Measurements from ENCODE around the gene STX11. TPM values are rescaled to one million over a fixed set of nuclear protein-coding genes. Genes with fewer than 3 reads are reported as not detected.

STX11 gene
- total RNA-seq, 1 donor from 2014 or later: 0.75 TPM

DNA sequence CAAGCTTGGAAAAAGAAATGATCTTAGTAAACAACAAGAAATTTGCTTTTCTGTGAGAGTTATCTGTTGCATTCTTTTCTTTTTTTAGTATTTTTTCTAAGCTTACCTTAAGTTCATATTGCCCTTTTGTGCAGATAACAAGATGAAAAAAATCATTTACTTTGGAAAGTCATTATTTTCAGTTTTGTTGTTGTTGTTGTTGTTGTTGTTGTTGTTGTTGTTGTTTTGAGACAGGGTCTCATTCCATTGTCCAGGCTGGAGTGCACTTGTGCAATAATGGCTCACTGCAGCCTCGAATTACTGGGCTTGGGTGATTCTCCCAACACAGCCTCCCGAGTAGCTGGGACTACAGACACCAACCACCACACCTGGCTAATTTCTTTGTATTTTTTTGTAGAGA is 8.8 kb upstream of the STX11 start:
- DNase-seq (ENCODE audit: low read depth): no peak

DNA sequence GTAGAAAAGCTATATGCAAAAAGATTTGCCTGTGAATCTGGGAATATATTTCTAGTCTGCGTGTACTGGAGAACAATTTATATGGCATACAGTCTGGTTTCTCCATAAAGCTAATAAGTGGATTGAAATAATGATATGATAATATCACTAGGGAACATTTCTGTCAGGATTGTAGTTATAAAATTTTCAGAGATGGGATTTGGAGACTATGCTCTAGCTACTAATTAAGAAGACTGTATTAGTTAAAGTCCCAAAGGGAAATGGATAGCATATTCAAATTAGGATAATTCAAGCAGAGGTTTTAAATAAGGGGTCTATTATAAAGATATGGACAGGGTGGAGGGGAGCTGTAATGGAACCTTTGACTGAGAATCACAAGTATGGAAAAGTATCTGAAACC is 7.2 kb upstream of the STX11 start:
- no peak for DNase-seq (ENCODE audit: low read depth)

DNA sequence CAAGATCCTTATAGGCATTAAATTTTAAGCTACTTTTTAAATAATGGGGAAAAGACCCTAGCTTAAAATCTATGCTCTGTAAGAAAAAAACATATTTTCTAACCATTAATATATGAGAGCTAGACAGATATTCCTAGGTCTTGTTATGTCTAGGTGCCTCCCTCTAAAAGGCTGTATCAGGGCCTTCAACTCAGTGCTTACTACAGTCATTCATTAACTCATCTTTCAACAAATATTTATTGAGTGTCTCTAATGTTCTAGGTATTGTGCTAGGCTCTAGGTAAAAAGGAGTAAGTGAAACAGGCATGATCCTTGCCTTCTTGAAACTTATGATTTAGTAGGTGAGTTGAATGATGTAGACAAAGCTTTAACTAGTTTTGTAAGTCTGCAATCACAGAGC is 6.4 kb upstream of the STX11 start:
- DNase-seq (ENCODE audit: low read depth): no peak

- DNase-seq (ENCODE audit: low read depth): no peak
Observed at GRCh38 chr6:144144996-144145395, 5.3 kb upstream of the STX11 start.

GRCh38 chr6:144145541-144145940 is 4.8 kb upstream of the STX11 start:
- no peak for DNase-seq (ENCODE audit: low read depth)

GRCh38 chr6:144148886-144149285 is 1.4 kb upstream of the STX11 start:
- DNase-seq (ENCODE audit: low read depth): no peak

- DNase-seq (ENCODE audit: low read depth): no peak
Observed at GRCh38 chr6:144149558-144149893, 791 bp upstream of the STX11 start.

- DNase-seq (ENCODE audit: low read depth): peak; percentile 13
Observed at GRCh38 chr6:144150710-144151657, 667 bp downstream of the STX11 start.

DNA sequence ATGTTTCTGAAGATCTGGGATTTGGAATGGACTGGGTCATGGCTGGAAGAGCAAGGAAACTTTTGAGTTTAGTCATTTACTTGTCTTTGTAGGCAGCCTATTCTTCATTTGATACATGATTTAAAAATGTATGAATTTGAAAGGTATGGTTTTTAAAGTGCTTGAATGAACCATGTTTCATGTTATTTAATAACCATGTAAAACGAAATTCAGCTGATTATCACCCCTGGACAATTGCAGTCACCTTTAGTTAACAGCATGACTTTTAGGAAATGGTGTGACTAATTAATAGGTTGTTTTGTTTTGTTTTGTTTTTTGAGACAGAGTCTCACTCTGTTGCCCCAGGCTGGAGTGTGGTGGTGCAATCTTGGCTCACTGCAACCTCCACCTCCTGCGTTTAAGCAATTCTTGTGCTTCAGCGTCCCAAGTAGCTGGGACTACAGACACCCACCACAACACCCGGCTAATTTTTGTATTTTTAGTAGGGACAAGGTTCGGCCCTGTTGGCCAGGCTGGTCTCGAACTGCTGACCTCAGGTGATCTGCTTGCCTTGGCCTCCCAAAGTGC is 2.1 kb downstream of the STX11 start:
- peak; percentile 46 for DNase-seq (ENCODE audit: low read depth)

DNA sequence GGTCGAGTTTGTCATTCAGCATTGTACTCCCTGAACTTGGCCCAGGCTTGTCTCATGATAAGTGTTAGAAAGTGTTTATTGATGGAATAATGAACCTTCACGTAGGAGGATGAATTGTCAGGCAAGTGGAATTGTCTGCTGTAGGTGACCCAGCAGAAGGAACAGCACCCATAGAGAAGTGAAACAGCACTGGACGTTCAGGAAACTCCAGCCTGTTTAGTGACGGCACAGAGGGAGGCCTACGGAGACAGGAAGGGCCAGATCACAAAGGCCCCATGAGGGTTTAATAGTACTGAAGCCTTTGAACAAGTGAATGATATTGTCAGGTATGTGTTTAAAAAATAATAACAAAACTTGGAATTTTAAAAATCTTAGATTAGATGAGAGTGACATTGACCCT is 2.9 kb downstream of the STX11 start:
- DNase-seq (ENCODE audit: low read depth): no peak

DNA sequence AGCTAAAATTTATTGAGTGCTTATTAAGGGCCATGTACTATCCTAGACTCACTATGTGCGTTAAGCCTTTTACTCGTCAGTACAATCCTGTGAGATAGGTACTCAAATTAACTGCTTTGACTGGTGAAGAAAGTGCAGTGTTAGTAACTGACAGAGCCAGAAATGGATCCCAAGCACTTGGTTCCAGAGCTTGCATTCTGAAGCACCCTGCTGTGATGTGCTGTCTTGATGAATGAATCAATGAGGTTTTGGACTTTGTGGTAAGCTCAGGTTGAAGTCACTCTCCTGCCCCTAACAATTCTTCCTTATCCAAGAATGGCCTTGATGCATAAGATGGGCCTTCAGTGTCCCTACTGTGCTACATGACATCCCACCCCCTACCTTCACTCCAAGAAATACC is 3.7 kb downstream of the STX11 start:
- DNase-seq (ENCODE audit: low read depth): no peak

DNA sequence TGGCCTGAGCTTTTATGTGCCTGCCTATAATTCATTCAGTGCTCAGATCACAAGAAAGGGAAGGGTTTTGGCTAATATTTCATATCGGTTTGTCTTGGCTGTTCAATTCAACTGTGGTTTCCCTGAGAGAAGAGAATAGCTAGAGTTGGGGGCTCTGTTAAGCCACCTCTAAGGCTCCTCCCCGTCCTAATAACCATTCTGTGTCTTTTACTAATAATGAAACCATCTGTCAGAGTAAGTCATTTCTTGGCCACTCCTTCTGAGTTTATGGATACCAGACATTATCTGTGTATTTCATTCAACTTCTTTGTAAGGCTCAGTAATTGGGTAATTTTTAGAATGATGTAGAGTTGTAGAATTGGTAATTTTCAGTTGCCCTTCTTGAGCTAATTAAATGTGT is 5.2 kb downstream of the STX11 start:
- DNase-seq (ENCODE audit: low read depth): no peak

- DNase-seq (ENCODE audit: low read depth): no peak
Observed at GRCh38 chr6:144156338-144156737, 6.0 kb downstream of the STX11 start.

DNA sequence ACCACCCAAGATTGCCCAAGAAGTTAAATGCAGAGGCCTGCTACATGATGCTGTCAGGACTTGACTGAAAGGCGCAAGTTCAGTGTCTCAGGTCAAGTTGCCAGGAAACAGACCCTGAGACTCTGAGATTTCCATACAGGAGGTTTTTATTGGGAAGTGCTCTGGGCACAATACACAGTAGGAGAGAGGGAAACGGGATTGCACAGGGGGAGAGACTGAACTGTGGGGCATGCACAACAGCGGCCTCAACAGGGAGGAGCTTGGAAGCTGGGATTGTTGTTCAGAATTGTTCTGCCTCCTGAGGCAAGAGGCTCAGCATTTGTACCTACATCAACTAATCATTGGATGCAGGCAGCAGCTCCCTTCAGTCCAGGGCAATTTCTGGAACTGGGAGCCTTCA is 6.7 kb downstream of the STX11 start:
- no peak for DNase-seq (ENCODE audit: low read depth)

- DNase-seq (ENCODE audit: low read depth): peak; percentile 70
Observed at GRCh38 chr6:144158133-144158532, 7.8 kb downstream of the STX11 start.

GRCh38 chr6:144159223-144159622 is 8.9 kb downstream of the STX11 start:
- no peak for DNase-seq (ENCODE audit: low read depth)

GRCh38 chr6:144159742-144160141 is 9.4 kb downstream of the STX11 start:
- no peak for DNase-seq (ENCODE audit: low read depth)

DNA sequence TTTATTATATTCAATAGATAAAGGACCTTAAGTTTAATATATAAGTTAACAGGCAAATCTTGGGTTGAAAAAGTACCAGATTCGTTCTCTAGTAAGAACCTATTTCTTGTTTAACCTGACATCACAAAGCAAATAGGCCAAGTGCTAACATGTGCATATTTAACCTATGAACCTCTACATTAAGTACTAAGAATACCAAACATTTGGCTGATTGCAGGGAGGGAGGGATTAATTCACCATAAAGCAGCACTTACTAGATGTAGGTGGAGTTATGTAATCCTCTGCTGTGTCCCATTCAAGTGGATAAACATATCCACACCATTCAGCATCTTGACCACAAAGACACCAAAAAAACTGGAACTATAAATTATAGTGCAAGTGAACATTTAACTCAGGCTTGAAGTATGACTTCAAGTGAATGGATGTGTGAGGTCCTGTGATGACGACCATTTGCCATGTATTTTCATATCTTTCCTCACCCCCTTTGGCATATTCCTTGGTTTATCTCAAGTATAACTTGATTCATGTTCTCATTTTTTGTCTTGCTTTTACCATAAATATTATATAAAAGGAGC is 10.2 kb downstream of the STX11 start:
- no peak for DNase-seq (ENCODE audit: low read depth)

GRCh38 chr6:144161975-144162374 is 11.7 kb downstream of the STX11 start:
- DNase-seq (ENCODE audit: low read depth): no peak

DNA sequence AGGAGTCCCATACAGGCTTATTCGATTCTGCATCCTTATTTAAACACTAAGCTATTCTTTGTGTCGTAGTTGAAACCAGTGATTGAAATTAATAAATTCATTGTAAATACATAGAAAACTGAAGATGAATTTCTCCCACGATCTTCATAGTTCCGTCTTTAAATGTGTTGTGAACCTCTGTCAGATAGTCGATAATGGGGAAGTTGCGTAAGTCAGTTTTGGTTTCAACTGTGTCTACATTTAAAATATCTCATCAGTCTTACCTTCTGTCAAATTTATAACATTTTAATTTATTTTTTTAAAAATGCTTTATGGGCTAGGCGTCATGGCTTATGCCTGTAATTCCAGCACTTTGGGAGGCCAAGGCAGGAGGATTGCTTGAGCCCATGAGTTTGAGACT is 12.7 kb downstream of the STX11 start:
- no peak for DNase-seq (ENCODE audit: low read depth)

- DNase-seq (ENCODE audit: low read depth): no peak
Observed at GRCh38 chr6:144165784-144166183, 15.5 kb downstream of the STX11 start.

- DNase-seq (ENCODE audit: low read depth): no peak
Observed at GRCh38 chr6:144170044-144170443, 19.7 kb downstream of the STX11 start.

DNA sequence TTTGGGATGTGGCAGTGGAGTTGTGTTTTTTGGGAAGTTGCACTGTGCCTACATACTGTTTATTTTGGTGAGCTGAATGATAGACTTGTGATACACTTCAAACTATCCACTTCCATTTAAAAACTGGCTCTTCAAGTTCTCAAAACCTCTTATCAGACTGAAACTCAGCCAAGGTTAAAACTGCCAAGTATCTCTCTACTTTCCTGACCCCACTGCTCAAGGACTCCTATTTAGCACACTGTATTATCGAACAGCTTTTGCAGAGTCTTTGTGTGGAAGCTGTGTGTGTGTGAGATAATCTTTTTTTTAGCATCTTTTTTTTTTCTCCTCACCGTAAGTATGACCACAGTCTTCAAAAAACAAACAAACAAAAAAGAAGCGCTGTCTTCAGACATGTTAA is 21.1 kb downstream of the STX11 start:
- no peak for DNase-seq (ENCODE audit: low read depth)

Measured in renal cortical epithelial cell (primary cell).